Middle frontal gyrus (tissue), 1 donor: Measurements from ENCODE around the gene CACNB4.
A peak's percentile ranks its signal among the peaks of the same experiment; 100 is the strongest.
"Not testable (repeated sequence)": the region's sequence is repeated elsewhere in the genome, so short reads cannot be mapped to it uniquely, and the experiment has no call there.

ENCODE experiments used
- DNase-seq: peaks from one replicate; pipeline ENCODE4 v3.0.0-alpha.2; 2015; ENCODE audit warnings: low spot score; ENCODE audit errors: extremely low spot score

Gene CACNB4

DNA sequence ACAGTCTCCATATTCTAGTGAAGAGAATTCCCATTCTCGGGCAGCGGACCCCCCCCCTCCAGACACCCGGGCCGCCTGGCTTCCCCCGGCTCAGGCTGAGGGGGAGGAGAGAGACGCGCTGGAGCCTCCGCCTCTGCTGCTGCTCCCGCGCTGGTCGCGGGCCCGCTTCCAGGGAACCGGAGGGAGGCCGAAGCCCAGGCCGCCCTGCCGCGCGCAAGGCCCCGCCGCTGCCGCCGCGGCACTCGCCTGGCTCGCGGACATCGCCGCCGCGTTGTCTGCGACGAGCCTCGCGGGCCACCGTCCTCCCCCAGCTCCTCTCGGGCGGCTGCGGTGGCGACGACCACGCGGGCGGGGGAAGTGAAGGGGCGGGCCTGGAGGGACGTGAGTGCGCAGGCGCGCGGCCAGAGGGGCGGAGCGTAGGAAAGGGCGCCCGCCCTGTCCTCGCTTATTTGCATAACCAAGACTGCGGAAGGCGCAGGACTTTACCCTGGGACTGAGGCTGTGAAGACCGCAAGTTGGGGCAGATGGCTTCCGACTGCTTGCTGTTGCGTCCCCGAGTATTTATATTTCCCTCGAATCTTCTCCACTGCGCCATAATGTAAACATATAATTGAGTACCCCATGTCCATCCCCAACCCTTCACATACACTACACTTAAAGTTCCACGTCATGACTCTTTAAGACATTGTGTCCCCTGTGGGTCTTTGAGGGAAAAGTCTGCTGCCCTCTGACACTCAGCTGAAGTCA is 270.5 kb downstream of the CACNB4 start, which contains the start of gene ARL5A:
Gene ARL5A, minus strand, starts transcription at position 279 of the 747 bp plus-strand sequence. Its CDS starts 245 bp downstream, at position 34.
- peak; percentile 89 for DNase-seq

DNA sequence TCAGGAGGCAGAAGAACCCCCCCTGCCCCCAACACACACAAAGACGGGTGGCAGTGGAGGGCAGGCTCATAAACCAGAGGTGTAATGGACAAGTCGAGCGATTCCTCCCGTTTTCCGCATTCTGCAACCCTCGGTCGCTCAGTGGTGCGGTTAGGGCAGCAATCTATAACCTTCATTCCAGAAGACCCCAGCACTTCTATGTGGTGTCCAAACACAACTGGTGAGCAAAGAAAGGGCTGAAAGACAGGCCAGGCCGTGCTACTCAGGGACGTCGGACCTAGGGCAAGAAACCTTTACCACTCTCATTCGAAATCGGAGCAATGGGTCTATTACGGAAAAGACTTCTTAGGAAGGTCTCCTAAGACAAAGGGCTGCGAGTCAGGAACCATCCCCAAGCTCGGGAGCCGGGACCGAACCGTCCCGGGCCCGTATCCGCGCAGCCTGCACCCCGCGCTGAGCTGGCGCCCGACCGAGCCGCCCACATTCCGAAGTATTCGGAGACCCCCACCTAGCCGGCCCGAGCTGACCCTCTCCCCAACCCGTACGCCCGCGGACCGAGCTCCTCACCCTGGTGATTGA is 271.2 kb downstream of the CACNB4 start:
- no peak for DNase-seq

- DNase-seq = no peak
Measured at GRCh38 chr2:151826737-151827157, 272.1 kb downstream of the CACNB4 start.

DNA sequence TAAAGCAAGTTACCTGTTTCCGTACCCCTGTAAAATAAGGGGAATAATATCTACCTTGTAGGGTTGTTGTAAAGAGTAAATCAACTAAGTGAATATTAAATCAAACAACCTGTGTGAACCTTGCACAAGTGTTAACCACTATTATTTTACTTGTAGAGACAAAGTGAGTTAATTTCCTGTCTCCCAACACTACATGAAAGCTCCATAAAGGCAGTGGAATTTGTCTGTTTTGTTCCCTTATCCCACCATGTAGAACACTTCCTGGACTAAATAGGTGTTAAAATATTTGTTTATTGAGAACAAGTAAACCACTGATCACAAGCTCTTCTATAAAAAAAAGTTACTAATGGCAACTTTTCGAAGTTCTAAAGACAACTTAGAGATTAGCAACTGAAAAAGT is 274.0 kb downstream of the CACNB4 start:
- DNase-seq = no peak

DNA sequence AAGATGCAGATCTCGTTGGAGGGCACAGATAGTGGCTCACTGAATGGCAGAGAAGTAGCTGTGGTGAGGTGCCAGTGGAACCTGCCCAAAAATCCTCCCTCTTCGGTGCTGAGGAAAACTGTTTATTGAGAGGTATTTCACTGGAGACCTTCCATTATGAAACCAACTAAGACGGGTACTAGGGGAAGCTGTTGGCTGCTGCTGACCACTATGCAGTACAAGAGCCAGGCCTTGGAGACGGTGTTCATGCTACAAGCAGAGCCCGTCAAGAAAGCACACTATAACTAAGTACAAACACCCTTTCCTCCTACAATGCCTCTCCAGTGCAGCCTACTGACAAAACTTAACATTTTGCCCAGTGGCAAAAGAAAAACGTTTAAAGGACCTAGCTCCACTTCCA is 275.2 kb downstream of the CACNB4 start:
- no peak for DNase-seq

GRCh38 chr2:151819920-151820319 is 278.9 kb downstream of the CACNB4 start:
- DNase-seq = no peak

DNA sequence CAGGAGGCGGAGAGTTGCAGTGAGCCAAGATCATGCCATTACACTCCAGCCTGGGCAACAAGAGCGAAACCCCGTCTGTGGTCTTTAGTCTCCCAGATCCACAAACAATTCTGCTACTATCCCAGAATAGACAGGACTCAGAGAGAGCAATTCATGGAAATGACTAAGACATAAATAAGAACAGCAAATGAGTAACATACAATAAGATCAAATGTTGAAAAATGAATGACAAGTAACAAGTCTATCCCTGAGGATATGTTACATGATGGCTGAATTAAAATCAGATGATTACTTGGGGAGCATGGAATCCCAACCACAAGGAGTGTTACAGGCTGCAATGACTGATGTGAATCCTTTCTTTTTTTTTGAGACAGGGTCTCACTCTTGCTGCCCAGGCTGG is 280.9 kb downstream of the CACNB4 start:
- DNase-seq = no peak

GRCh38 chr2:151816843-151817242 is 282.0 kb downstream of the CACNB4 start:
- DNase-seq = no peak

GRCh38 chr2:151815821-151816489 is 282.9 kb downstream of the CACNB4 start:
- DNase-seq = no peak

DNA sequence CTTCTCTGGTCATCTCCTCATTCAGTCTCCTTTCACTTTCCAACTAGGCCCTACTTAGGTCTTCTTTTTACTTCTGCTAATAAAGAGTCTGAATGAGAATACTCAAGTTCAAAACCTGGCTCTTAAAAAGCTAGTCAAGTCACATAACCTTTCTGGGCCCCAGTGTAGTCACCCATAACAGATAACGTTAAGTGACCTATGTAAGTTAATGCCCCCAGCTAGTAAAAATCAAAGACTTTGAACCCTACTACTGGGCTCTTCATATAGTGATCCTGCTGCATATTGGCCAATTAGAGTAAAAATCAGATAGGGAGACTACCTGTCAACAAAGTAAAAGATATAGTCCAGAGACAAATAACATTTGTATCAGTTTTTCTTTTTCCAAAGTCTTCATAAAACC is 288.4 kb downstream of the CACNB4 start:
- DNase-seq = no peak

DNA sequence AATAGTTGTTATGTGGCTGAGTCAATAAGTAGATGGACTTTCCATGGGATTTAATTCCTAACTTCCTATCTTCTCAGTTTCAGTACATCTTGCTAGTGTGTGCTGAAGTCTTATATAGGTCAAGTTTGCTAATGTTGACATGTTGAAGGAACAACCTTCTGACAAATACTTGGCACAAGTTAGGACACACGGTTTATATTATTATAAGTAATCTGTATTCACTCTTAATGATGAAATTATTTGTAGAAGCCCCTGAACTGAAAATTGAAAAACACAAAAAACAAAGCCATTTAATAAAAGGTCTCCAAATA is 289.8 kb downstream of the CACNB4 start:
- no peak for DNase-seq

GRCh38 chr2:151808258-151809072 is 290.4 kb downstream of the CACNB4 start:
- DNase-seq = no peak

DNA sequence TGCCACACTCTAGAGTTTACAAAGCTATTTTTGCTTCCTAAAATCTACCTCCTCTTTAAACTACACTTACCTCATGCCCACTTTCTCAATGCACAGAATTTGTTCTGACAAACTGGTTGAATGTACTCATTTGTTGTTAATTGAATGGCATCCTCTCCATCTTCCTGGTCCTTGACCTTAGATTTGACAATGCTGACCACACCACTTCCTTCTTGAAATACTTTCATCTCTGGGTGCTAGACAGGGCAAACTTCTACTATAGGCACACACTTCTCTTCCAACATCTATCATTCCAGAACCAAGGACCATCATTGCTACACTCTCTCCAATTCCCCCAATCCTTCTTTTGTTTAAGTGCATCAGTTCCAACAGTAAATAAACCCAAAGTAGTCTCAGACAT is 292.9 kb downstream of the CACNB4 start:
- no peak for DNase-seq

DNA sequence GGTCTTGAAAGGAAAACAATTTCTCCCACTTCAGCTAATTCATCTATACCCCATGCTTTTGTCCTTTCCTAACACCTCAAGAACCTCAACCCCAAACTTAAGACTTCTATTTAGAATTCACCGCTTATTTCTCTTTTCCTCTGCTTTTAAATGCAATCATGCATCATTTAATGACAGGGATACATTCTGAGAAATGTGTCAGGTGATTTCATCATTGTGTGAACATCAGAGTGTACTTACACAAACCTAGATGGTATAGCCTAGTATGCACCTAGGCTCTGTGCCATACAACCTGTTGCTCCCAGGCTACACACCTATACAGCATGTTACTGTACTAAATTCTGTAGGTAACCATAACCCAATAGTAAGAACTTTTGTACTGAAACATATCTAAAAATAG is 293.5 kb downstream of the CACNB4 start:
- DNase-seq = no peak

- no peak for DNase-seq
Measured at GRCh38 chr2:151803811-151804210, 295.0 kb downstream of the CACNB4 start.

- no peak for DNase-seq
Measured at GRCh38 chr2:151802315-151802714, 296.5 kb downstream of the CACNB4 start.

- no peak for DNase-seq
Measured at GRCh38 chr2:151799886-151800292, 299.0 kb downstream of the CACNB4 start.

DNA sequence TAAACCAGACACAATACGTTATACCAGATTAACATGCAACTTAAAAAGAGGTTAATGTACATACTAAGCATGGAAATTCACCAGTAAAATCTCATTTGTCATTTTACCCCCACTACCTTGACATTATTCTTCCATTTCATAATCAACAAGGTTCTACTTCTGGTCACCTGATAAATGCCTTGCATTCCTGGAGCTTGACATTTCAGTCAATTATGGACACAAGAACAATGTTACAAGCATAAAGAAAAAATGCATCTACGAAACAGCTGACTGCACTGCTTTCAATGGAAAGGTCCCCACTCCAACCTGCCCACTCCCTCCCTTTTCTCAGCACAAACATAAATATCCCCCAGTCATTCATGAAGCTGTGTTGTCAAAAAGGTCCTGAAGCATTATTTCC is 302.1 kb downstream of the CACNB4 start:
- no peak for DNase-seq

- DNase-seq = no peak
Measured at GRCh38 chr2:151795646-151796240, 303.1 kb downstream of the CACNB4 start.

GRCh38 chr2:151794422-151794821 is 304.4 kb downstream of the CACNB4 start:
- DNase-seq = not testable (repeated sequence)

- no peak for DNase-seq
Measured at GRCh38 chr2:151793123-151793522, 305.7 kb downstream of the CACNB4 start.
